DND-41 (cell line): ENCODE results near the gene DCP1B.

Experiments
- ATAC-seq: fragments of 200-7000 bp; cut with Tn5 transposase; 3 replicates; pipeline ENCODE4 v1.9.1; 2021; ENCODE audit warnings: low read depth; ENCODE audit not compliant: insufficient read depth
- DNase-seq: peaks from one replicate; pipeline ENCODE4 v3.0.0-alpha.2; 2020
- H2AFZ ChIP-seq: 2 replicates; pipeline ENCODE4 v1.6.0; 2012; ENCODE audit warnings: low read depth, low read length
- H3K27ac ChIP-seq: 2 replicates; pipeline ENCODE4 v1.5.1; 2012; ENCODE audit warnings: low read length, inconsistent platforms
- H3K27me3 ChIP-seq: fragments of 200-600 bp; sonication (generic); 2 replicates; pipeline ENCODE4 v1.6.0; 2012; ENCODE audit warnings: low read length, mild to moderate bottlenecking, inconsistent platforms; ENCODE audit not compliant: insufficient read depth, poor library complexity
- H3K36me3 ChIP-seq: 2 replicates; pipeline ENCODE4 v1.5.1; 2012; ENCODE audit warnings: low read length, inconsistent platforms; ENCODE audit not compliant: insufficient read depth
- H3K4me1 ChIP-seq: 2 replicates; pipeline ENCODE4 v1.5.1; 2012; ENCODE audit warnings: mild to moderate bottlenecking, low read length; ENCODE audit not compliant: insufficient read depth
- H3K4me2 ChIP-seq: 2 replicates; pipeline ENCODE4 v1.6.0; 2012; ENCODE audit warnings: mild to moderate bottlenecking, moderate library complexity, low read length, inconsistent platforms; ENCODE audit not compliant: insufficient read depth
- H3K4me3 ChIP-seq, 2 experiments: fragments of 200-600 bp in 1 of 2; shearing (Covaris generic) in 1 of 2; 2 replicates each; pipeline ENCODE4 v1.5.1; 2012 to 2016; ENCODE audit warnings: inconsistent platforms in 2 of 2, low read length in 2 of 2, mild to moderate bottlenecking in 2 of 2, low read depth in 1 of 2, moderate library complexity in 1 of 2
- H3K79me2 ChIP-seq: 2 replicates; pipeline ENCODE4 v1.6.0; 2012; ENCODE audit warnings: low read length, inconsistent platforms; ENCODE audit not compliant: insufficient read depth
- H3K9ac ChIP-seq: 2 replicates; pipeline ENCODE4 v1.6.0; 2012; ENCODE audit warnings: low read depth, mild to moderate bottlenecking, inconsistent platforms, low read length, moderate library complexity
- H3K9me3 ChIP-seq: 2 replicates; pipeline ENCODE4 v1.5.1; 2012; ENCODE audit warnings: low read length, moderate library complexity, mild to moderate bottlenecking, inconsistent platforms; ENCODE audit not compliant: insufficient read depth, severe bottlenecking
- H4K20me1 ChIP-seq: 2 replicates; pipeline ENCODE4 v1.6.0; 2012; ENCODE audit warnings: low read length; ENCODE audit not compliant: insufficient read depth
- EZH2 ChIP-seq: IDR thresholded peaks from 3 replicates; pipeline ENCODE4 v1.6.1; 2012; ENCODE audit warnings: borderline replicate concordance, low read depth, mild to moderate bottlenecking, moderate library complexity, low read length, inconsistent platforms; ENCODE audit not compliant: severe bottlenecking
- TF ChIP-seq, protein P1 (sequence below): IDR thresholded peaks from 2 replicates; pipeline ENCODE4 v1.5.1; 2012; ENCODE audit warnings: borderline replicate concordance, low read length, moderate library complexity, mild to moderate bottlenecking; ENCODE audit not compliant: poor library complexity, severe bottlenecking; ENCODE audit errors: extremely low read depth

The DCP1B gene

DNA sequence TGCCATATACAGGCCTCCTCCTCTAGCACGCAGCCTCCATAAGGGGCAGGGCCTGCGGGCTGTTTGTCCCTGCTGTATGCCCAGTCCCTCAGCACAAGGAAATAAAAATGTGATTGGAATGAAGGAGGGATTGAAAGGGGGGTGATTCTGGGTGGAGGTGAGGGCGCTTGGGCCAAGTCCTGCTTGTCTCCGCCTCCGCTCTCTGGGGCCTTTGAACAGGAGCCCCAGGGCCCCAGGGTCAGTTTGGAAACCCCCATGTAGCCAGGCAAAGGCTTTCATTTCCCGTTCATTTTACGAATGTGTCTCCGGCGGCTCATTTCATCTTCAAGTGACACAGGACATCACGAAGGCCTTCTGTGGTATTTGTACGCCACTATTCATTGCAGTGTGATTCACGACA is 81.3 kb downstream of the DCP1B start:
- no peaks in the 10 kb centered on the region for H3K79me2 ChIP-seq
- no peak overlapping the region for H3K27ac ChIP-seq
- TF ChIP-seq EZH2 = no peak
- TF ChIP-seq, protein P1, sequence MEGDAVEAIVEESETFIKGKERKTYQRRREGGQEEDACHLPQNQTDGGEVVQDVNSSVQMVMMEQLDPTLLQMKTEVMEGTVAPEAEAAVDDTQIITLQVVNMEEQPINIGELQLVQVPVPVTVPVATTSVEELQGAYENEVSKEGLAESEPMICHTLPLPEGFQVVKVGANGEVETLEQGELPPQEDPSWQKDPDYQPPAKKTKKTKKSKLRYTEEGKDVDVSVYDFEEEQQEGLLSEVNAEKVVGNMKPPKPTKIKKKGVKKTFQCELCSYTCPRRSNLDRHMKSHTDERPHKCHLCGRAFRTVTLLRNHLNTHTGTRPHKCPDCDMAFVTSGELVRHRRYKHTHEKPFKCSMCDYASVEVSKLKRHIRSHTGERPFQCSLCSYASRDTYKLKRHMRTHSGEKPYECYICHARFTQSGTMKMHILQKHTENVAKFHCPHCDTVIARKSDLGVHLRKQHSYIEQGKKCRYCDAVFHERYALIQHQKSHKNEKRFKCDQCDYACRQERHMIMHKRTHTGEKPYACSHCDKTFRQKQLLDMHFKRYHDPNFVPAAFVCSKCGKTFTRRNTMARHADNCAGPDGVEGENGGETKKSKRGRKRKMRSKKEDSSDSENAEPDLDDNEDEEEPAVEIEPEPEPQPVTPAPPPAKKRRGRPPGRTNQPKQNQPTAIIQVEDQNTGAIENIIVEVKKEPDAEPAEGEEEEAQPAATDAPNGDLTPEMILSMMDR = no peak
- ATAC-seq (no peak), DNase-seq (no peak)
- H3K9ac ChIP-seq = no peak overlapping the region
- H3K27me3 ChIP-seq = peaks cover 4% of the 10 kb centered on the region
- no peaks in the 10 kb centered on the region for H3K36me3 ChIP-seq
- H4K20me1 ChIP-seq = no peaks in the 10 kb centered on the region
- H3K4me2 ChIP-seq = no peak overlapping the region
- H3K4me3 ChIP-seq = no peak overlapping the region
- no peak overlapping the region for H2AFZ ChIP-seq
- H3K9me3 ChIP-seq = no peaks in the 10 kb centered on the region
- H3K4me1 ChIP-seq = no peaks in the 10 kb centered on the region

DNA sequence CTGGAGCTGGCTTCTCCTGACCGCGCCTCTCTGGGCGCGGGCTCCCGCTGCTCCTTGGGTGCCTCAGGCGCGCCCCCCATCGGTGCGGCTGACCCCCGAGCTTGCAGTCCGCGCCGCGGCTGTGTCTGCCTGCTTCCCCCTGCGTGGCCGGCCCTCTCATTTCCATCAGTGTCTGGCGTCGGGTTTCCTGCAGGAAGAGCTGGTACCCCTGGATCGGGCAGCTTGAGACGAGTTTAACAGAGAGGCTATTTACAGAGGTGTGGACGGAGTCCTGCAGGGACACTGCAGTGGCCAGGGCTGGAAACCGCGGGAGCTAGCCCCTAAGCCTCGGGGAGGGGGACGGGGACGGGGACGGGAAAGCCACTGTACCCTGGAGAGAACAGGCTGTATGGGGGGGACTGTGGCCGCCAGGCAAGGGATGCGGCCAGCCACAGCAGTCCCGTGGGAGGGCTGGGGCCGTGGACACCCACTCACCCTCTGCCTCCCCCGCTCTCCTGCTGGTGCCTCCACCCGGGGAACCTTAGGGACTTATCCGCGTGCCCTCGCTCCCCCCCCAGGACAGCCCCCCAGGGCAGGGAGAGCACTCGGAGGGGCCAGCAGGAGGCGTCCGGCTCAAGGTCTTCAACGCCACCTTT is 82.1 kb downstream of the DCP1B start:
- H3K4me3 ChIP-seq = no peak overlapping the region
- H3K79me2 ChIP-seq = no peaks in the 10 kb centered on the region
- no peaks in the 10 kb centered on the region for H3K36me3 ChIP-seq
- H3K4me2 ChIP-seq = no peak overlapping the region
- H3K9ac ChIP-seq = no peak overlapping the region
- peaks cover 5% of the 10 kb centered on the region for H3K27me3 ChIP-seq
- H2AFZ ChIP-seq = no peak overlapping the region
- no peak overlapping the region for H3K27ac ChIP-seq
- no peak for DNase-seq
- ATAC-seq = no peak
- H4K20me1 ChIP-seq = no peaks in the 10 kb centered on the region
- H3K4me1 ChIP-seq = 0 out of 2 replicates have a peak, but pooled peaks cover under 1% of the 10 kb centered on the region
- no peaks in the 10 kb centered on the region for H3K9me3 ChIP-seq
- TF ChIP-seq EZH2 = no peak
- TF ChIP-seq, protein P1 = no peak

- Histone ChIP-seq H4K20me1 (no peaks in the 10 kb centered on the region), H3K27ac (no peak overlapping the region), H3K27me3 (peaks cover 8% of the 10 kb centered on the region), H3K4me2 (no peak overlapping the region), H3K9me3 (no peaks in the 10 kb centered on the region), H3K36me3 (no peaks in the 10 kb centered on the region), H3K4me1 (peaks cover 13% of the 10 kb centered on the region), H2AFZ (no peak overlapping the region), H3K4me3 (no peak overlapping the region), H3K79me2 (no peaks in the 10 kb centered on the region), H3K9ac (no peak overlapping the region)
- TF ChIP-seq EZH2 = no peak
- TF ChIP-seq, protein P1 = no peak
- DNase-seq (no peak), ATAC-seq (no peak)
Observed at GRCh38 chr12:1920971-1921370, 83.3 kb downstream of the DCP1B start.
